HUES6 (cell line): Measurements from ENCODE around the gene EGFL7.
A peak's percentile ranks its signal among the peaks of the same experiment; 100 is the strongest.

Experiments used
- H3K27ac ChIP-seq: 2 replicates; pipeline ENCODE4 v1.7.0; 2013; ENCODE audit warnings: low read depth, mild to moderate bottlenecking, low read length, inconsistent platforms
- H3K27me3 ChIP-seq: 2 replicates; pipeline ENCODE4 v1.6.1; 2013; ENCODE audit warnings: low read length; ENCODE audit not compliant: control insufficient read depth, insufficient read depth
- H3K36me3 ChIP-seq: 2 replicates; pipeline ENCODE4 v1.6.1; 2013; ENCODE audit warnings: low read length; ENCODE audit not compliant: control insufficient read depth, insufficient read depth
- H3K4me1 ChIP-seq: 2 replicates; pipeline ENCODE4 v1.6.1; 2013; ENCODE audit warnings: low read length; ENCODE audit not compliant: control insufficient read depth, insufficient read depth
- H3K4me3 ChIP-seq: 2 replicates; pipeline ENCODE4 v1.5.1; 2013; ENCODE audit warnings: low read depth, low read length
- H3K9ac ChIP-seq: one replicate; pipeline ENCODE4 v1.6.1; 2013; ENCODE audit warnings: mild to moderate bottlenecking, low read length
- H3K9me3 ChIP-seq: 2 replicates; pipeline ENCODE4 v1.6.1; 2013; ENCODE audit warnings: low read depth, low read length; ENCODE audit not compliant: control insufficient read depth, insufficient read depth

The EGFL7 gene

DNA sequence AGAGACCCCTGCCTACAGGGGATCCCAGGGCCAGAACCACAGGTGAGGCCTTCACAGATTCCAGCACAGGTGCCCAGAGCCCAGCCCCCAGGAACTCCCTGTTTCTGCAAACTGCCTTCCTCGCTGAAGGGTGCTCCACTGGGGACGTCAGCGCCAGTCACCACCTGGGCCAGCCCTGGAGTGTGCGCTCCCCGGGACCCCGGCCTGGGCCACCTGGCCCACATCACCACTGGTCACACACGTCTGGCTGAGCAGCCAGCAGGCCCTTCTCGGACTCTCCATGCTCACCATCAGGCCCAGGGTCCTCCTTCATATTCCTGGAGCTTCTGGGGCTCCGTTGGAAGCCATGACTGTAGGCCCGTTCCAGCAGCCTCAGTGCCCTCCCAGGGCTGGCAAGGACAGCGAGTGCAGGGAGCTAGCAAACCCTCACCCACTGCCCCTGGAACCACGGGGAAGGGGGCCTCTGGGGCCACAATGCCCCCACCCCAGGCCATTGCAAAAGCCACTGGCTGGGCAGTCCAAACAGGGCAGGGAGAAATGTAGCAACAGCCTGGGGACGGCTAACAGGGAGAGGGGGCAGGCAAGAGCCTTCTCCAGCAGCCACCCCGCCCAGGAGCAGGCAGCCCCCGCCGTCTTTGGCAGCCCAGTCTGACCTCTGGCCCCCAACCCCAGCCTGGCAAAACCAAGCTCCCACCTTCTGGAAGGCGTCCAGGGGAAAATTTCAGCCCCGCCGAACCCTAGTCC lies 23.2 kb downstream of the EGFL7 start:
- no peaks in the 10 kb centered on the region for H3K36me3 ChIP-seq
- H3K9me3 ChIP-seq = no peaks in the 10 kb centered on the region
- peak overlapping the region; percentile 45 for H3K9ac ChIP-seq
- H3K4me3 ChIP-seq = peak overlapping the region; percentile 80
- peaks cover 52% of the 10 kb centered on the region for H3K4me1 ChIP-seq
- no peak overlapping the region for H3K27ac ChIP-seq
- H3K27me3 ChIP-seq = peaks cover 25% of the 10 kb centered on the region; the same call in 1 of the 2 replicates

DNA sequence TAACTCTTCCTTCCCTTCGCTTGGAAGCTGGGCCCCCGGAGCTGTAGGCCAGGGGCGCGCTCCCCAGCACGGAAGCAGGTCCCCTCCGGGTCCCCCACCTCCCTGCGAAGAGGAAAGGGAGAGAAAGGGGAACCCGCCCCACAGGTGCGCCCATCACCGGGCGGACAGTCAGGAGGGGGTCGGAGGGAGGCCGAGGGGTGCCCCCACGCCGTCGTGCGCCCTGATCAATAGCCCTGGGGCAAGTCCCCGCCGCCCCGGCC lies 23.7 kb downstream of the EGFL7 start:
- Histone ChIP-seq H3K27ac (no peak overlapping the region), H3K9me3 (no peaks in the 10 kb centered on the region), H3K36me3 (no peaks in the 10 kb centered on the region), H3K4me1 (peaks cover 51% of the 10 kb centered on the region), H3K27me3 (peaks cover 25% of the 10 kb centered on the region; the same call in 1 of the 2 replicates), H3K4me3 (peak overlapping the region; percentile 80), H3K9ac (peak overlapping the region; percentile 45)

DNA sequence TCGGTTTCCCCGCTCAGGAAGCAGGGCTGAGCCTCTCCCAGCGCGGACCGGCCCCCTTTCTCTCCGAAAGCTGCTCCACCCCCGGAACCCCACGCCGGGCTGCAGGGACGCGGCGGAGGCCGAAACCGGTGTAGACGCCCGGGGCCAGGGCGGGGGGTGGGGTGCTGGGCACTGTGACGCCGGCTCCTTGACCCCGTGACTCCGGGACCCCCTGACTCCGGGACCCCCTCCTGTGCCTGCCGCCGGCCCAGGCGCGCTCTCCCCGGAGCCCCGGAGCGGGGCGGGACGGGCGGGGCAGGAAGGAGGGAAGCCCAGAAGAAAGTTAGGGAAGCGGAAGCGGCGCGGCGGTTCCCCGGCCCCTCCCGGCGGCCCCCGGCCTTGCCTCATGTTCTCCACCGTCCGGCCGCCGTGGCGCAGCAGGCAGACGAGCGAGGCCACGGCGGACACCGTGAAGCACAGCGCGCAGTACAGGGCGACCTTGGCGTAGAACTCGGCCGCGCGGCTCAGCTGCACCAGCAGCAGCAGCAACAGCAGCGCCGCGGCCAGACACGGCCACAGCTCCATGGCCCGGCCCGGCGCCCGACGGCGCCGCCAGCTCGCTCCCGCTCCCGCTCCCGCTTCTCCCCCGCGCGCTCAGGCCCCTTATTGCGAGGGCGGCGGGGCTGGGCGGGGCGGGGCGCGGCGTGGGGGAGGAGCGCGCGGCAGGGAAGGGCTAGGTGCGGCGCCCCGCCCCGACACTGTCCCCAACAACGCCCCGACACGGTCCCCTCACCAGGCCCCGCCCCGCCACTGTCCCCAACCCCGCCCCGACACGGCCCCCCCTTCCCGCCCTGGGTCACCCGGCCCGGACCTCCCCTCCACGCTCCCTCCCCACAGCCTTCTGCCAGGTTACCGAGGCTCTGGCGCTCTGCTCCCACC lies 24.3 kb downstream of the EGFL7 start, which contains the start of gene AGPAT2:
AGPAT2 (minus strand) TSS at position 664 of the 918 bp plus-strand sequence; CDS start at position 564, 100 bp downstream.
- H3K36me3 ChIP-seq = no peaks in the 10 kb centered on the region
- H3K4me3 ChIP-seq = peak within 1 kb of the TSS; percentile 80
- H3K27me3 ChIP-seq = peaks cover 25% of the 10 kb centered on the region; the same call in 1 of the 2 replicates
- peak within 1 kb of the TSS; percentile 78 for H3K9ac ChIP-seq
- peaks cover 51% of the 10 kb centered on the region for H3K4me1 ChIP-seq
- no peaks in the 10 kb centered on the region for H3K9me3 ChIP-seq
- peak within 1 kb of the TSS; percentile 69; the same call in 1 of the 2 replicates for H3K27ac ChIP-seq

DNA sequence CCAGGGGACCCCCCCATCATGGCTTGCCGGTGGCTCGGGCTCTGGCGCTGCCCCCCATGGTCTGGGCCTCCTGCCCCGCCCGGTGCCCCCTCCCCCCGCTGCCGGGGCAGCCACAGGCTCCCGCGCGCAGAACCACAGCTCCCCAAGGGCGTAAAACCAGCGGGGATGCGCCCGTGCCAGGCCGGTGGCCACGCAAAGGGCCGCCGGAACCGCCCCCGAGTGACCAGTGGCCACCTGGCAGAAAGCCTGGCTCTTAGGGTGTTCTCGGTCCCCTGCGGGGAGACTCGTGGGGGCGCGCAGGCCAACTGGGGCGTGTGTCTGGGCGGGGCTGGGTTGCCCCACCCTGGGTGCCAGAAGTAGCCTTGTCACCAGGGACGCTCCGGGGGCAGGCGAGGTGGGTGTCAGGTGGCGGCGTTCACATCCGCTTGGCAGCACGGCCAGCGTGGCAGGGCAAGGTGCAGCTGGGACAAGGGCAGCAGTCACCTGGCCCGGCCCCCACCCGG lies 25.1 kb downstream of the EGFL7 start:
- H3K27ac ChIP-seq = no peak overlapping the region
- H3K36me3 ChIP-seq = no peaks in the 10 kb centered on the region
- peaks cover 46% of the 10 kb centered on the region for H3K4me1 ChIP-seq
- H3K9ac ChIP-seq = no peak overlapping the region
- H3K9me3 ChIP-seq = no peaks in the 10 kb centered on the region
- H3K27me3 ChIP-seq = peaks cover 25% of the 10 kb centered on the region; the same call in 1 of the 2 replicates
- H3K4me3 ChIP-seq = peak overlapping the region; percentile 53

DNA sequence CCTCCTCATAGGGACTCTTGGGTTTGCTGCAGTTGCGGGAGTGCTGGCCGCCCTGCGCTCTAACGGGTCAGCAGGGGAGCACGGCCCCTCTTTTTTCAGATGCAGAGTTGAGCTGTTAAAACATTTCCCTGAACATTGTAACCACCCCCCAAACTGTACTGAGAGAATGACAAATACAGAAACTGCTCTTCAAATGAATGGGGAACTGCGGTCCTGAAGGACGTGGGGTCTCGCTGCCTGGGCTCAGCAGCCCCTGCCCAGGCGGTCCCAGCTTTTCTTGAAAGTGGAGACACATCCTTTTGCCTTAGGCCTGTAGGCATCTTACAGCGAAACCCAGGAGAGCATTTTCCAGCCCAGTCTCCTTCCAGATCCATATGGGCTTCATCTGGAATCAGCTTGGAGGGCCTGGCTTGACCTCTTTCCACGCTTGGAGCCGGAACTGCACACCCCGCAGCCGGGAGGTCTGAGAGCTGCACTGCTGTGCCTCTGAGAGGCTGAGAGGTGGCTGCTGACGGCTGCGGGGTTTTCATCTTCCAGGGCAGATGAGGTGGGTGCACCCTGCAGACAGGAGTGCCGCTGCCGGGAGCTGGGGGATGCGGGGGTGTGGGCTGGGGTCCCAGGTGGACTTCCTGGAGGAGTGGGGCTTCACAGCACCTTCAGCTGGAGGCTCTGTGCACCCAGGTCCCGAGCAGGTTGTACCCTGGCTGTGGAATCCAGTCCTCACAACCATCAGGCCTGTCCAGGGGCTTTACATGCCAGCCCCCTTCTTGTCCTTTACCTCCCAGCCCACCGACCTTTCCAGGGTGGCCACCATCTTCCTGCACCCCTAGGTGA lies 25.8 kb downstream of the EGFL7 start:
- no peaks in the 10 kb centered on the region for H3K36me3 ChIP-seq

DNA sequence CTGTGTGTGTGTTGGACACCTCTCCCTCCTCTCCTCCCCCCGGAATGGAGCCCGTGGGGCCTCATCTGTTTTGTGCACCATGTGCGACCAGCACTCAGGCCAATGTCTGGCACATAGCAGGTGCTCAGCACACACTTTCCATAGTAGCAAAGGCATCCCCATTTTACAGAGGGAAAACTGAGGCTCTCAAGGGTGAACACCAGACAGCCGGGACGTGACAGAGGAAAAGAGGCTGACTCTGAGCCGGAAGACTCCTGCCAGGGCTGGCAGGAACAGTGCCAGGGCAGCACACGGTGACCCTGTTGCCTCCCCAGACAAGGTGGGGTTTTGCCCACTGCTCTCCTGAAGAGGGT lies 26.4 kb downstream of the EGFL7 start:
- Histone ChIP-seq H3K9me3 (no peaks in the 10 kb centered on the region), H3K27ac (no peak overlapping the region), H3K9ac (no peak overlapping the region), H3K4me1 (peaks cover 40% of the 10 kb centered on the region), H3K27me3 (peaks cover 25% of the 10 kb centered on the region; the same call in 1 of the 2 replicates), H3K36me3 (no peaks in the 10 kb centered on the region), H3K4me3 (no peak overlapping the region)

More for the DNA sequence above, 25.8 kb downstream of the EGFL7 start:
- H3K9me3 ChIP-seq = no peaks in the 10 kb centered on the region
- peaks cover 41% of the 10 kb centered on the region for H3K4me1 ChIP-seq
- H3K4me3 ChIP-seq = peak overlapping the region; percentile 53
- peaks cover 25% of the 10 kb centered on the region; the same call in 1 of the 2 replicates for H3K27me3 ChIP-seq
- no peak overlapping the region for H3K9ac ChIP-seq
- H3K27ac ChIP-seq = no peak overlapping the region

DNA sequence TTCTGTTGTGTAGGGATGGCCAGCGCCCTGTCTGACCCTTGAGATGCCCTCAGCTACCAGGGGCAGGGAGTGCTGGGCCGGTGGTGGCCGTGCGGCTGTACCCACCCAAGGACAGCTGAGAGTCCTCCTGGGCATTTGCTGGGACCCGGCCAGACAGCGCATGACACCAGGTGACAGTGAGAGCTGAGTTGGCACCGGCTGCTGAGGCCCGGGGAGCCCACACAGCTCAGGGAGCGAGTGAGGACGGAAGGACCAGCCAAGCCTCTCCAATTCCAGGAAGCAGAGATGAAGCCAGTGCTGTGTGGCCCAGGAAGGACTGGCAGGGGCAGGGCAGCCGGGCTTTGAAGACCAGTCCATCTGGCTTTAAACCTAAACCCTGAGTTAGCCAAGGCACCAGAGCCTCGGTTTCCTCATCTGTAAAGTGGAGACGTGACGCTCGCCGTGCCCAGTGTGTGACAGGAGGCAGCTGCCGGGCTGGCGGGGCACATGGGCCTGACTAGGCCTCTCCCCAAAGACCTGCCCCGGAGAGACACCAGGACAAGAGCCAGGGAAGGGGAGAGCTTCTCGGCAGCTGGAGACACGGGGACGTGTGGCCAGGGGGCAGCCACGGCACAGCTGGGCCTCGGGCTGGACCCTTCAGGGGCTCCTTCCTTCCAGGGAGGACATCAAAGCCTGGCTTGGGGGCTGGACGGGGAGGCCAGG lies 27.5 kb downstream of the EGFL7 start:
- Histone ChIP-seq H3K9ac (no peak overlapping the region), H3K4me1 (peaks cover 32% of the 10 kb centered on the region), H3K27ac (no peak overlapping the region)

DNA sequence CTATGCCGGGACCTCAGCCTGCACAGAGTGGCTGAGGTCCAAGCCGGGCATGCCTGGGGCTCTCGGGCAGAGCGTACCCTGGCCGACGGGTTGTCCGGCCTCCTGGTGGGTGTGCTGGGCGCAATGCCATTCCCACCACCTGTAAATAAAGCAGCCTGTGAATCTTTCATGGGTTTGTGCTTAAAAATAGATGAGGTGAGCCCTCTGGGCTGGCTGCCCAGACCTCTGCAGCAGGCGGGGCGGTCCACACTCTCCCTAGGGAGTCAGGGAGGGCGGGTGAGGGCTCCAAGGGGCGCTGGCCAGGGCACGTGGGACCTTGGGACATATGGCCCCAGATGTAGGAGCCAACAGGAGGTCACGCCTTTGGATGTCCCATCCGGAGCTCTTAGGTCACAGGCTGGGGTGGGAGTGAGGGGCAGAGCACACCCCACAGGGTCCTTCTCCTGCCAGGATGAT lies 28.1 kb downstream of the EGFL7 start:
- Histone ChIP-seq H3K4me3 (no peak overlapping the region), H3K36me3 (no peaks in the 10 kb centered on the region), H3K27ac (no peak overlapping the region), H3K27me3 (peaks cover 23% of the 10 kb centered on the region; the same call in 1 of the 2 replicates), H3K4me1 (peaks cover 29% of the 10 kb centered on the region), H3K9ac (no peak overlapping the region), H3K9me3 (no peaks in the 10 kb centered on the region)

More for the DNA sequence above, 27.5 kb downstream of the EGFL7 start:
- Histone ChIP-seq H3K9me3 (no peaks in the 10 kb centered on the region), H3K36me3 (no peaks in the 10 kb centered on the region), H3K4me3 (no peak overlapping the region), H3K27me3 (peaks cover 25% of the 10 kb centered on the region; the same call in 1 of the 2 replicates)

DNA sequence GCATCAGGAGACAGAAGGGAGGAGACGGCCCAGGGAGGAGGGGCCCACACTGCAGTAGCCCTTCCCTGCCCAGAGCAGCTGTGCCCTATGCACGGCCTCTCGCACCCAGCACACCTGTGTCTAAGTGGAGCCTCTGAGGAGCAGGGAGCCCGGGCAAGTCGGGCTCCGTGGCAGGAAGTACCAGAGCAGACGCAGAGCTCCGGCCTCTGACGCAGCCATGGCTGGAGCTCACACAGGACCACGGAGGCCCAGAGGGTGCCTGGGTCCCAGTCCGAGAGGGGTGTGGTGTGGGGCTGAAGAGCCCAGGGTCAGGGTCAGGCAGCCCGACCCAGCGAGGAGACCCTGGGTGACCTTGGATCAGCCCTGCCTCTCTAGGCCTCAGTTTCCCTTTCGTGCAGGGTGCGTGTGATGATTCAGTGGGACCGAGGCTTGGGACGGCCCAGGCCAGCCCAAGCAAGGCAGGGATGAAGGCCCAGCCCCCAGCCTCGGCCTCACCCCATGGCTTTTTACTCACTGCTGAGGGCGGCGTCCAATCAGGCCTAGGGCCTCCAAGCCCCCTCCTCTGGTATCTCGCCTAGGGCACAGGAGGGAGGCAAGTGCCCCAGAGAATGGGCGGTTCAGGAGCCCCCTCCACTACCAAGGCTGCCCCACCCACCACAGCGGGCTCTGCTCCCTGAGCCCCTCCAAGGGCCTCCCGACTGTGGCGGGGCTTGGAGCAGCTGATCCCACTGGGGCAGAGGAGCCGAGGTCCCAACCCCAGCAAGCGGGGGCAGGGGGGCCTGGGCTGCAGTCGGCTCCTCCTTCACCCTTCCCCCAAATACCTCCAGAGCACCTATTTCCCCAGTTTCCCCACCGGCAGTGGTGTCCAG lies 28.8 kb downstream of the EGFL7 start:
- H3K4me1 ChIP-seq = peaks cover 23% of the 10 kb centered on the region
- H3K27me3 ChIP-seq = peaks cover 17% of the 10 kb centered on the region; the same call in 1 of the 2 replicates
- no peaks in the 10 kb centered on the region for H3K36me3 ChIP-seq
- no peak overlapping the region for H3K9ac ChIP-seq
- no peaks in the 10 kb centered on the region for H3K9me3 ChIP-seq
- no peak overlapping the region for H3K4me3 ChIP-seq
- no peak overlapping the region for H3K27ac ChIP-seq
